GM19240 (cell line): Measurements from ENCODE around the gene MEIS1.
"Not testable (repeated sequence)": the region's sequence is repeated elsewhere in the genome, so short reads cannot be mapped to it uniquely, and the experiment has no call there.

ENCODE experiments used
- DNase-seq: peaks from one replicate; pipeline ENCODE4 v3.0.0; 2011; ENCODE audit warnings: low spot score; ENCODE audit not compliant: insufficient read length

Gene MEIS1

DNA sequence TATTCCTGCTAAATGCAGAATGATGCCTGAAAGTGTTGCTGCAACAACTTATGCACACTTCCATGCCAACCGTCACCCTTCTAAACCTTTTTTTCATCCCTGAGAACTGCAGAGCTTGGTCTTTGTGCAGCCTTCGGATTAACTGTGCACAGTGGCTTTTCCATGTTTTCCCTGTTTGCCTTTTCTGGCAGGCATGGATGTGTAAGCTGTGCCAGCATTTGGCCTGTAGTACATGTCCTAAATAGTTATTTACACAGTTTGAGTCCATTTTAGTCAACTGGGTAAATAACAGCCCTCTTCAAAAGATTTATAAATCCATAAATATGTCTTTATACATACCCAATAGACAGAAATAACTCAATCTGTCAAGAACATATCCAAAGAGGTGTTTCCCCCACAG, 31.5 kb downstream of the MEIS1 start:
- no peak for DNase-seq

GRCh38 chr2:66467718-66468117, 32.8 kb downstream of the MEIS1 start:
- no peak for DNase-seq

- no peak for DNase-seq
Observed at GRCh38 chr2:66469214-66469902, 34.4 kb downstream of the MEIS1 start.

DNA sequence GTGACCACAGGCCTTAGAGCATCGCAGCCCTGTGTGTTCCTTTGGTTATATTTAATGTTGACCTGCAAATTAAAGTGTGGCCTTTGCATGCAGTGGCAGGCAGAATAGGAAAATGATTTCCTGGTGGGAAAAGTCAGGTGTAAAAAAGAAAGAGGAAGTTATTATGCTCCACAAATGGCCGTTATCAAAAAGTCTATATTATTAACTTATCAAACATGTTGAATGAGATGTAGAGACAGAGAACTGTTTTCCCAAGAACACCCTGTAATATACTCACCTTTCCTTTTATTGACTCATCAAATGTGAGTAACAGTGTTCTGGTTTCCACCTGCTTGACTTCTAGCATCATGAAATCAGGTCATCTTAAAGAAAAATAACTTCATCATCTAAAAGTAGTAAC, 35.3 kb downstream of the MEIS1 start:
- no peak for DNase-seq

- no peak for DNase-seq
Observed at GRCh38 chr2:66472225-66472843, 37.4 kb downstream of the MEIS1 start.

GRCh38 chr2:66477135-66477842, 42.4 kb downstream of the MEIS1 start:
- DNase-seq = no peak

DNA sequence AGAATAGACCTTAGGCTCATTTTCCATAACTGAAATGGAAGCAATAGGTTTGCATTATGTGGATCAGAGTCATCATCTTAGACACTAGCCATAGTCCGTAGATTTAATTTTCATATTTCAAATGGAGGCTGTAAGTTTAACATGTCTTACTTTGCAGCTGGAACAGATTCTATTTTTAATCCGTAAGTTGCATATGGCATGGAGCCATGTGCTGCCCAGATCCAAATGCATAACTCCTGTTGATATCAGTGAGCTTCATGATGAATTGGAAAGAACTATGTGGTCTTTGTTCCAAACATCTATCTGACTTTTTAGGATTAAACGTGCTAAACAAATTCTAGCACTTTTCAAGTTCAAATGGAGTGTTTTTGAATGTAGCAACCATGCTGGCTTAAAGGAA, 43.4 kb downstream of the MEIS1 start:
- DNase-seq = no peak

GRCh38 chr2:66478731-66479316, 43.9 kb downstream of the MEIS1 start:
- no peak for DNase-seq

DNA sequence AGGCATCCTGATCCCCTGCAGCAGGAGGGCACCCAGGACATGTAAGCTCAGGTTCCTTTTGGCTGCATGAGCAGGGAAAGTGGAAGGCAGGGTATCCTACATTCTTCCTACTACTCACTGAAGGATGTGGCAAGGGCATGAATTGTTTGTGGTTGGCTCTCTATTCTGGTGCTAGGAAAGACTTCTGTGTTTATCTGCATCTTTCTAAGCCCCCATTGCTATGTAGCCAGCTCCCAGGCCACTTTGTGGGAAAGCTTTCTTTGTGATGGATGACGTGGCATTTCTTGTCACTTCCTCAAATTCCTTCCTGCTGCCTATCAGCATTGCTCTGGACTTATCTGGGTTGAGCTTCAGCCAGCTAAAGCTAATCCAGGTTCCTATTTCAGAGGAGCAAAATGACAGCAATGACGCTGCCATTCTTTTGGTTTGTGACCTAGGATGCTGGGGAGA, 46.2 kb downstream of the MEIS1 start:
- DNase-seq = no peak

DNA sequence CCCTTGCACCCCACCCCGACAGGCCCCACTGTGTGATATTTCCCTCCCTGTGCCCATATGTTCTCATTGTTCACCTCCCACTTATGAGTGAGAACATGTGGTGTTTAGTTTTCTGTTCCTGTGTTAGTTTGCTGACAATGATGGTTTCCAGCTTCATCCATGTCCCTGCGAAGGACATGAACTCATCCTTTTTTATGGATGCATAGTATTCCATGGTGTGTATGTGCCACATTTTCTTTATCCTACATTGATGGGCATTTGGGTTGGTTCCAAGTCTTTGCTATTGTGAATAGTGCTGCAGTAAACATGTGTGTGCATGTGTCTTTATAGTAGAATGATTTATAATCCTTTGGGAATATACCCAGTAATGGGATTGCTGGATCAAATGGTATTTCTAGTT, 50.3 kb downstream of the MEIS1 start:
- DNase-seq = not testable (repeated sequence)

- no peak for DNase-seq
Observed at GRCh38 chr2:66488946-66489345, 54.0 kb downstream of the MEIS1 start.

DNA sequence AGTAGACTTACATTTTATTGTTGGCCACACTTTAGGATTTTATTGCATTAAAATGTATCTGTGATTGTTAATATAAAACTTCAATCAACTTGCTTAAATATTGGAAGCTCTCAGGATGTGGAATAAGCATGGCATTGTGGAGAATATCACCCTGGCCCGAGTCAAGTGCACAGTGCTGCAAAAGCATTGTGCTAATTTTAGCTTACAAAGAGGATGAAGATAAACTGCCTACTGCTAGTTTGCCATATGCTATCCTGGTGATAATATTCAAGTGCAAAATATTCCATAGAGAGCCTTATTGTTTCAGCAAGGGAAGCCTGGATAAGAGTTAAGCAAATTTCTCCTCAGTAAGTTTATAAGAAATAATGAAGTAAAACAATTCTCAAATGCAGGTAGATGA, 54.5 kb downstream of the MEIS1 start:
- DNase-seq = no peak

GRCh38 chr2:66490588-66491001, 55.7 kb downstream of the MEIS1 start:
- DNase-seq = no peak

DNA sequence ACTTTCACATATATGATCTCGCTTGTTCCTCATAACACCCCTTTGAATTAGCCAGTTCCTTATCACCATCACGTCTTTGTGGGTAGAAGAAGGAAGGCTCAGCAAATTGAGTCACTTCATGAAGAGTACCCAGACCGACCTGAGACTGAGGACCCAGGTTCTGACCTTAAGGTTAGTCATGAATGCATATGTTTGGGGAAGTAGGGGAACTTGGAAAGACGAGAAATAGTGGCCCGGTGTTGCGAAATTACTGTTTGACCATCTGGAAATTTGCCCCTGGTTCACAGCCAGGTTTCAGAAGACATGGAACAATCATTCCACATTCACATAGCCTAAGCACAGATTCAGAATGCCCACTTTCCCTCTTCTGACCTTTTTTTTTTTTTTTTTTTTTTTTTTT, 59.8 kb downstream of the MEIS1 start:
- no peak for DNase-seq

- DNase-seq = no peak
Observed at GRCh38 chr2:66495788-66496640, 61.1 kb downstream of the MEIS1 start.

- DNase-seq = no peak
Observed at GRCh38 chr2:66496670-66497420, 61.9 kb downstream of the MEIS1 start.

DNA sequence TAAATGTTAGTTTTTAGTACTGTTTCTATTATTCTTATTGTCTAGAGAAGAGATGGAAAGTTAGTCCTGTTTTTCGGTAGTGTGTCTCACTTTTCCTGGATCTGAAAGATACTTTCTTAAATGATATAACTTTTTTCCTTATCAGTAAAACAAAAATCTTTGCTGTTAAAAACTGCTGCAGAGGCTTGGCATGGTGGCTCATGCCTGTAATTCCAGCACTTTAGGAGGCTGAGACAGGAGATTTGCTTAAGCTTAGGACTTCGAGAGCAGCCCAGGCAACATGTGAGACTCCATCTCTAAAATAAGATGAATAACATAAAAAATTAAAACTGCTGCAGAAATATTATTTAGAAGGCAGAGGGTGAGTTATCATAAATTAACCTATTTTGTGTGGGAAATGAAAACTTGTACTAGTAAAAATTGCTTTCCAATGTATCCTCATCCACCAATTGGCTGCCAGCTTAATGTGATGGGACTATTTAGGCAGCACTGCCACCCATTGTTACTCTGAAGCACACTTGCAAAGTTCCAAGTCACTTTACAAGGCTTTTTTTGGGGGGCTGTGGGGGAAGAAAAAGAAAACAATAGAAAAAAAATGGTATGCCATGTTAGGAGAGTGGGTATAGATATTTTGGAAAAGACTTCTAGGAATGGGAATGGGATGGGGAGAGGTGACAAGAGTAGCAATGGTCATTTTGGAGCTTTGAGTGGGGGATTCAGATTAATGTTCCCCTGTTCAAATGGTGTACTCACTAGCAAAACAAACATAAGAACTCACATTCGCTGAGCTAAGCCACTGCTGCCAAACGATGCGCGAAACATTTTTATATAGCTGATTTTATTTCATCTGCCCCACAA, 62.7 kb downstream of the MEIS1 start:
- no peak for DNase-seq

DNA sequence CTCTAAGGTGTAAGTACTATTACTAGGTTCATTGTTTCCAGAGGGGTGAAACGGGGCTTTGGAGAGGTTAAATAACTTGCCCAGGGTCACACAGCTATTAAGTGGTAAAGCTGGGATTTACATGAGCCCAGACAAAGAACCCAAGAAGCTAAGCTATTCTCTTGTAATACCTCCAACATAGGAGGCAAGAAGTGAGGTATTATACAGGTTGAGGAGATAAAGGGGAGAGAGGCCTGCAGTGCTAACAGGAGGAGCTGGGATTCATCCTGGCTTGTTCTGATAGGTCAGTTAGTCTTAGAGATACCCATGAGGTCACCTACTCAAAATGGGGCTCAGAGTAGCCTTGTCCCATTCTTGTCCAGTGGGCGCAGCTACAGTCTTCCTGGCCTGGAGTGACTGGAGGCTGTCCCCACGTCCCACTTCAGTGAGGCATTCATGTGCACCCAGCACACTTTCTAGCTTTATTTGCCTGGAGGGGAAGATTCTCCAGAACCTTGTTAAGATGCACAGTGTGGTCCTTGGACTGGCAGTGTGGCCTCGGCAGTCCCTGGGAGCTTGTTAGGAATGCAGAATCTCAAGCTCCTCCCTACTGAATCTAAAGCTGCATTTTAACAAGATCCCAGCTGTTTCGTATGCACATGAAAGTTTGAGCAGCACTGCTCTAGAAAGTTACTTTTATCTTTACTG, 63.5 kb downstream of the MEIS1 start:
- no peak for DNase-seq

- DNase-seq = no peak
Observed at GRCh38 chr2:66501267-66501666, 66.3 kb downstream of the MEIS1 start.
